Measurements from ENCODE around the gene MBOAT1. TPM values are rescaled to one million over a fixed set of nuclear protein-coding genes. Genes with fewer than 3 reads are reported as not detected.

The MBOAT1 gene
- total and polyA plus RNA-seq, 3 experiments from 2014 or later, result 3.2 to 12.5 (median 11.6) TPM

DNA sequence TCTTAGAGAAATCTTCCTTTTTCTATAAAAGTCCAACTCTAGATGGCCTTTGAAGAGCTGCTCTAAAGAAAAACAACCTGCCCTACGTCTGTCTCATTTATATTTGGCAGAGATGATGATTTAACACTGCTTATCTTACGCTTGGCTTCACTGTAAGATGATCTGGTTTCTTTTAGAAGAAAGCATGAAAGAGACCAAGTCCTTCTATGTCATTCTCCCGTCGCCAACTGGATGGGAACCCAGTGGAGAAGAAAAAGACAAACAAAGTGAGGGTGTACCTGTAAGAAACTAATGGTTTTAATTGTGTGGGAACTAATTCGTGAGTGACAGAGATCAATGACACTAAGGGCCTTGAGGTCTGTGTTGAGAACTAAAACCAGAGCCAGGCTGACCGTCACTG lies 92.8 kb downstream of the MBOAT1 start:
- Histone ChIP-seq H3K4me3 (ENCODE audit: low read length) (no peak overlapping the region), H3K4me1 (ENCODE audit: insufficient read depth, low read length) (no peaks in the 10 kb centered on the region), H3K27me3 (ENCODE audit: insufficient read depth, low read length, poor library complexity, severe bottlenecking) (no peaks in the 10 kb centered on the region), H3K9me3 (ENCODE audit: low read length) (no peaks in the 10 kb centered on the region), H3K27ac (ENCODE audit: low read depth, low read length) (no peak overlapping the region), H3K36me3 (ENCODE audit: insufficient read depth, low read length) (no peaks in the 10 kb centered on the region)
- no peak overlapping the region for H3K27ac Mint-ChIP-seq
- H3K27me3 Mint-ChIP-seq, result no peaks in the 10 kb centered on the region
- DNase-seq, result no peak
- H3K4me1 Mint-ChIP-seq, result no peaks in the 10 kb centered on the region
- CTCF ChIA-PET, result no interaction called here
- H3K4me3 Mint-ChIP-seq, result no peak overlapping the region
- peaks cover 3 to 69% (median 9%) of the 10 kb centered on the region in 3 donors for H3K36me3 Mint-ChIP-seq
- H3K9me3 Mint-ChIP-seq, result no peaks in the 10 kb centered on the region
- POLR2A ChIA-PET, result no interaction called here

DNA sequence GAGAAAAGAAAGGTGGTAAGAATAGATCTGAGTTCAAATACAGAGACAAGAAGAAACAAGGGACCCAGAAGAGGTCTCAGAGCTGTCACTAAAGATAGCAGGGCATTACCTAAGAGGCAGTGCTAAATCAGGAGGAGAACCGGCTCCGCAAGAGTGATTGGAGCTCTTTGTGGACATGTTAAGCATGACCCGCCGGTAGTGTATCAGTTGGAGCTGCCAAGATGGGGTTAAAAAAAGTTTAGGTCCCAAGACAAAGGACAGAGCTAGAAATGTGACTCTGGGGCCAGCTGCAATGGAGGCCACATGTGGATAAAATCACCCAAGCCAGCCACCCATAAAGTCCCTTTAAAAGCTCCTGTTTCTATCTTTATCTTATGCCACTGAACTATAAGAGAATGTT lies 93.4 kb downstream of the MBOAT1 start:
- Mint-ChIP-seq H3K27me3 (no peaks in the 10 kb centered on the region), H3K27ac (peak overlapping the region in 1 of 8 donors; percentile 65), H3K36me3 (peaks cover 3 to 69% (median 10%) of the 10 kb centered on the region in 3 donors), H3K9me3 (no peaks in the 10 kb centered on the region), H3K4me3 (no peak overlapping the region), H3K4me1 (no peaks in the 10 kb centered on the region)
- ChIA-PET POLR2A (no interaction called here), CTCF (interaction anchor here (1.5 kb wide), 1 partner anchor 8 kb away, joined by 7 read pairs; no protein-coding TSS in a partner anchor)
- DNase-seq, result no peak
- no peaks in the 10 kb centered on the region for H3K36me3 ChIP-seq (ENCODE audit: insufficient read depth, low read length)
- no peaks in the 10 kb centered on the region for H3K9me3 ChIP-seq (ENCODE audit: low read length)
- no peaks in the 10 kb centered on the region for H3K27me3 ChIP-seq (ENCODE audit: insufficient read depth, low read length, poor library complexity, severe bottlenecking)
- no peak overlapping the region for H3K27ac ChIP-seq (ENCODE audit: low read depth, low read length)
- no peak overlapping the region for H3K4me3 ChIP-seq (ENCODE audit: low read length)
- H3K4me1 ChIP-seq (ENCODE audit: insufficient read depth, low read length), result no peaks in the 10 kb centered on the region

DNA sequence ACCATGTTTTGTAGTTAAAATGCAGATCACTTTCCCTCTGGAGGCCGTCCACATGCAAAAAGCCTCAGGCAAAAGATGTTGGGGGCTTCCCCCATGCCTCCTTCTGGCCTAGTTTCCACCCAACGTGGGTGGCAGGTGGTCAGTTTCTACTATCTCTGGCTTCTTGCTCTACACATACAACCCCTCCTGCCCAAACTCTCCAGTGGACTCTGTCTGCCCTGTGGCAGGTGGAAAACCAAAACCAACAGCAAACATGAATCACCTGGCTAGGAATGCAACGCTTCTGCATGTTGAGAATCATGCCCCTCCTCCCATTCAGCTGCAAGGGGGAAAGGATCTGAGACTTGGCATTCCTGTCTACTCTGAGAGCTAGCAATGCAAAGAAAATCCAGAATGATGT lies 94.8 kb downstream of the MBOAT1 start:
- H3K36me3 Mint-ChIP-seq, result peaks cover 6 to 73% (median 13%) of the 10 kb centered on the region in 3 donors
- no peaks in the 10 kb centered on the region for H3K4me1 ChIP-seq (ENCODE audit: insufficient read depth, low read length)
- H3K27me3 Mint-ChIP-seq, result no peaks in the 10 kb centered on the region
- no peak overlapping the region for H3K4me3 ChIP-seq (ENCODE audit: low read length)
- no peaks in the 10 kb centered on the region for H3K9me3 Mint-ChIP-seq
- H3K4me3 Mint-ChIP-seq, result no peak overlapping the region
- no peaks in the 10 kb centered on the region for H3K9me3 ChIP-seq (ENCODE audit: low read length)
- POLR2A ChIA-PET, result no interaction called here
- no peak for DNase-seq
- H3K27ac ChIP-seq (ENCODE audit: low read depth, low read length), result no peak overlapping the region
- H3K4me1 Mint-ChIP-seq, result no peaks in the 10 kb centered on the region
- no peaks in the 10 kb centered on the region for H3K27me3 ChIP-seq (ENCODE audit: insufficient read depth, low read length, poor library complexity, severe bottlenecking)
- peak overlapping the region in 1 of 8 donors; percentile 78 for H3K27ac Mint-ChIP-seq
- H3K36me3 ChIP-seq (ENCODE audit: insufficient read depth, low read length), result no peaks in the 10 kb centered on the region
- CTCF ChIA-PET, result interaction anchor here (1.5 kb wide), 1 partner anchor 9 kb away, joined by 7 read pairs; no protein-coding TSS in a partner anchor

DNA sequence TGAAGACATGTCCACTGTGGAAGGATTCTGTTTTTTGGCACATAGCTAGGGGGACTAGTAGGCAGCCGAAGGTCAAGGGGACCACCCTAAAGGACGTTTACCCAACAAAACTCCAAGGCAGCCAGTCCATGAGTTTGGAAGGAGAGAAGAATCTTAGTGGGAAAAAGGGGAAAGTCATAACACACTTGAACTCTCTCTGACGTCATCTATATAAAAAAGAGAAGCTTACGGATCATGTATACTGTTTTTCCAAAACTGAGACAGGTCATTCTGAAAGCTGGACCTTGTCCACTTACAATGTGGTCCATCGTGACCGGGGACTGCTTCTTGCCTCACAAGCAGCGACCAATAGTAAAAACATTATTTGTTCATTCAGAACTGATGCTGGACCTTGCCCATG lies 95.5 kb downstream of the MBOAT1 start:
- H3K4me1 Mint-ChIP-seq, result no peaks in the 10 kb centered on the region
- H3K36me3 ChIP-seq (ENCODE audit: insufficient read depth, low read length), result no peaks in the 10 kb centered on the region
- H3K27ac ChIP-seq (ENCODE audit: low read depth, low read length), result no peak overlapping the region
- H3K27me3 Mint-ChIP-seq, result no peaks in the 10 kb centered on the region
- peaks cover 4 to 75% (median 16%) of the 10 kb centered on the region in 3 donors for H3K36me3 Mint-ChIP-seq
- no peak for DNase-seq
- ChIA-PET POLR2A (no interaction called here), CTCF (interaction anchor here (1.1 kb wide), 1 partner anchor 10 kb away, joined by 5 read pairs; no protein-coding TSS in a partner anchor)
- H3K4me3 Mint-ChIP-seq, result no peak overlapping the region
- H3K27ac Mint-ChIP-seq, result peak overlapping the region in 1 of 8 donors; percentile 69
- no peaks in the 10 kb centered on the region for H3K9me3 ChIP-seq (ENCODE audit: low read length)
- H3K9me3 Mint-ChIP-seq, result no peaks in the 10 kb centered on the region
- H3K27me3 ChIP-seq (ENCODE audit: insufficient read depth, low read length, poor library complexity, severe bottlenecking), result no peaks in the 10 kb centered on the region
- H3K4me3 ChIP-seq (ENCODE audit: low read length), result no peak overlapping the region
- H3K4me1 ChIP-seq (ENCODE audit: insufficient read depth, low read length), result no peaks in the 10 kb centered on the region

DNA sequence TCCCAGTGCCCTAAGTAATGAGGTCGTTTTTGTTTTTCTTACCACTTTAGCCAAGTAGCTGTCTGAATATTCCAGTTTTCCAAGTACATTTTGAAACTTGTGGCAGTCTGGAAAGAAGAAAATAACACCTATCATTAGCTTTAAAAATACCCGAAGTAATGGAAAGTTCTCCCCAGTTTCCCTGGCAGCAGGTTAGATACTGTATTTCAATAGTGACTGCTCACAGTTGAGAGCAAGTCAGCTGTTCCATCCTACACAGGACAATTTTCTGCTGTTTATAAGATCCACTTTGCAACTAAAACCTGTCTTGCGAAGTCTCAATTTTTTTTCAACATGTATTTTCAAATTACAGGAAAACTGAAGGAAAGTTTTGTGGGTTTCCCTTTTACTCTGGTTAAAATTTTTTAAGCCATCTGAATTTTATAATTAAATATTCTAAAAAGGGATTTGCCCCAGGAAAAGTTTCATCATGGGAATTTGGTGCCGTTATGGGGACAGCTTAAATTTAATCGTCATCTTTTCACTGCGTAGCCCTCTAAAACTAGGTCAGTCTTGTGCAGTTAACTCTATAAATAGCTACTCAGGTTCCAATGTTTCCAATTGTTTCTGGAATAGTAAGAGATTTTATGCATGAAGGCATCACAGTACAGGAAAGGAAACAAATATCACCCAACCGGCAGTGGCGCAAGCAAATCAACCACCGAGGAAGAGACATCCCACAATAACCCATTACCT lies 96.9 kb downstream of the MBOAT1 start:
- Histone ChIP-seq H3K4me3 (ENCODE audit: low read length) (no peak overlapping the region), H3K36me3 (ENCODE audit: insufficient read depth, low read length) (no peaks in the 10 kb centered on the region), H3K27ac (ENCODE audit: low read depth, low read length) (no peak overlapping the region), H3K4me1 (ENCODE audit: insufficient read depth, low read length) (no peaks in the 10 kb centered on the region), H3K27me3 (ENCODE audit: insufficient read depth, low read length, poor library complexity, severe bottlenecking) (no peaks in the 10 kb centered on the region), H3K9me3 (ENCODE audit: low read length) (no peaks in the 10 kb centered on the region)
- H3K4me3 Mint-ChIP-seq, result no peak overlapping the region
- ChIA-PET CTCF (no interaction called here), POLR2A (no interaction called here)
- H3K9me3 Mint-ChIP-seq, result no peaks in the 10 kb centered on the region
- no peak overlapping the region for H3K27ac Mint-ChIP-seq
- H3K27me3 Mint-ChIP-seq, result no peaks in the 10 kb centered on the region
- DNase-seq, result no peak
- peaks cover 4 to 77% (median 16%) of the 10 kb centered on the region in 3 donors for H3K36me3 Mint-ChIP-seq
- H3K4me1 Mint-ChIP-seq, result no peaks in the 10 kb centered on the region

DNA sequence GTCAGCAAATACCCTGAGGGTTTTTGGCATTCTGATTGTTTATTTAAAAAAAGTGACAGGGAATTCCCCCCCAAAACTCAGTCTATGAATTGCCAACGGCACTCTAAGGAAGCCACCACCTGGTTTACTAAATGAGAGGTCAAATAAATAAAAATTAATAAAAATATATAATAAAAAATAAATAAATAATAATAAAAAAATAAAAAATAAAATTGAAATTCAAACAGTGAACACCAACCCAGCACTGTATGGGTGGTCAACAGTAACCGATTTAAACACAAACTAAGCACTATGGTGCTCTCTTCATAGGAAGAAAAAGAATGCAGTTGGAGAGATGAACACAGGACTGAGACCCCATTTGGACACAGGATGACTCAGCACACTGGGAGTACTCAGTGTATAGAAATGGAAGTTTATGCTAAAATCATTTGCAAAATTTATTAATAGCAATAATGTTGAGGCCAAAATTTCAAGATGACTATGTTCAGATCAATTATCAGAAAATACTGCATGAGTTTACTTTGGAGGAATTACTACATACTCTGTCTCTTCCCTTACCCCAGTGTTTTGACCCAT lies 98.5 kb downstream of the MBOAT1 start:
- DNase-seq, result no peak
- Histone ChIP-seq H3K27me3 (ENCODE audit: insufficient read depth, low read length, poor library complexity, severe bottlenecking) (no peaks in the 10 kb centered on the region), H3K36me3 (ENCODE audit: insufficient read depth, low read length) (peaks cover 7% of the 10 kb centered on the region), H3K9me3 (ENCODE audit: low read length) (no peaks in the 10 kb centered on the region), H3K4me1 (ENCODE audit: insufficient read depth, low read length) (no peaks in the 10 kb centered on the region), H3K4me3 (ENCODE audit: low read length) (no peak overlapping the region), H3K27ac (ENCODE audit: low read depth, low read length) (no peak overlapping the region)
- ChIA-PET POLR2A (no interaction called here), CTCF (no interaction called here)
- H3K9me3 Mint-ChIP-seq, result no peaks in the 10 kb centered on the region
- peaks cover 4 to 76% (median 21%) of the 10 kb centered on the region in 3 donors for H3K36me3 Mint-ChIP-seq
- H3K27me3 Mint-ChIP-seq, result no peaks in the 10 kb centered on the region
- H3K4me1 Mint-ChIP-seq, result no peaks in the 10 kb centered on the region
- H3K4me3 Mint-ChIP-seq, result no peak overlapping the region
- H3K27ac Mint-ChIP-seq, result peak overlapping the region in 1 of 8 donors; percentile 41

DNA sequence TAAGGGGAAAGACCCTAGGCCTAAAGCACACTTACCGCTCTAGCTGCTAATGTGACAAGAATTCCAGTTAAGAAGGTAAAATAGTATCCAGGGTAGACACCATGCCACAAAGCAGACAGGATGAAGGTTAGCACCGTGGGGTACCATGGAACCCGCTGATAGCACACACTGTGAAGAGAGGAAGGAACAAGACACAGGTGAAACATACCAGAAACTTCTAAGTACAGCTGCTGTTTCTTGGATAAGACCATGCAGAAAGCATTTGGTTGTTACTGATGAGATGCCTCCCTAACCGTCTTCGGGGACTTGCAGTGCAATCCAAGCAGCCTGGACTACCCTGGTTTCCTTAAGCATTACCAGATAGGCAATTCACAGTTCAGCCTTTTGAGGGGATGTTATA lies 99.4 kb downstream of the MBOAT1 start:
- POLR2A ChIA-PET, result no interaction called here
- Mint-ChIP-seq H3K4me3 (no peak overlapping the region), H3K4me1 (no peaks in the 10 kb centered on the region), H3K27me3 (no peaks in the 10 kb centered on the region), H3K27ac (peak overlapping the region in 1 of 8 donors; percentile 49), H3K9me3 (no peaks in the 10 kb centered on the region), H3K36me3 (peaks cover 4 to 74% (median 25%) of the 10 kb centered on the region in 3 donors)
- Histone ChIP-seq H3K36me3 (ENCODE audit: insufficient read depth, low read length) (peaks cover 8% of the 10 kb centered on the region), H3K4me1 (ENCODE audit: insufficient read depth, low read length) (no peaks in the 10 kb centered on the region), H3K27ac (ENCODE audit: low read depth, low read length) (no peak overlapping the region), H3K4me3 (ENCODE audit: low read length) (no peak overlapping the region), H3K9me3 (ENCODE audit: low read length) (no peaks in the 10 kb centered on the region), H3K27me3 (ENCODE audit: insufficient read depth, low read length, poor library complexity, severe bottlenecking) (no peaks in the 10 kb centered on the region)
- CTCF ChIA-PET, result no interaction called here
- DNase-seq, result no peak

DNA sequence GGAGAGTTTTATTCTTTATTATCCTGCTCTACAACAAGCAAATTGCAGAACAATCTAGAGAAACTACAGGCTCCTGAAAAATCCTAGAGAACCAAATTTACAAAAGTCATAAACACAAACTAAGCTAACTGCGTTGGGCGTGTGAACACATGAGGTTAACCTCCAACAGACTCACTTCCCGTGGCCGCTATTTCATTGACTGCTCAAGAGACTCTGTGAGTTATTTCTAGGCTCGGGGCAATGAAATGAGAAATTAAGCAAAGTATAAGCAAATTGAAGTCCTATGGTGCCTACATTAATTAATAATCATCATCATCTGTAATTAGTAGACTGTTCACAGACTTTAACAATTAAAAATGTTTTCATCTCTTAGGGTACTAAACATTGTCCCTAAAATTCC lies 100.0 kb downstream of the MBOAT1 start:
- Mint-ChIP-seq H3K4me3 (no peak overlapping the region), H3K27me3 (no peaks in the 10 kb centered on the region), H3K9me3 (no peaks in the 10 kb centered on the region), H3K36me3 (peaks cover 4 to 74% (median 25%) of the 10 kb centered on the region in 3 donors), H3K4me1 (no peaks in the 10 kb centered on the region), H3K27ac (no peak overlapping the region)
- no peak overlapping the region for H3K27ac ChIP-seq (ENCODE audit: low read depth, low read length)
- DNase-seq, result no peak
- H3K9me3 ChIP-seq (ENCODE audit: low read length), result no peaks in the 10 kb centered on the region
- H3K36me3 ChIP-seq (ENCODE audit: insufficient read depth, low read length), result peaks cover 8% of the 10 kb centered on the region
- no peaks in the 10 kb centered on the region for H3K27me3 ChIP-seq (ENCODE audit: insufficient read depth, low read length, poor library complexity, severe bottlenecking)
- no peak overlapping the region for H3K4me3 ChIP-seq (ENCODE audit: low read length)
- no peaks in the 10 kb centered on the region for H3K4me1 ChIP-seq (ENCODE audit: insufficient read depth, low read length)
- POLR2A ChIA-PET, result no interaction called here
- CTCF ChIA-PET, result no interaction called here

All from CD8-positive, alpha-beta memory T cell (primary cell).